Activated CD8-positive, alpha-beta memory T cell treated with anti-CD3 and anti-CD28 coated beads, Interleukin-2, amount 10 ng/mL, durations not matched to agents 7 days and 5 days (primary cell): ENCODE data around the gene GPR155. TPM values are rescaled to one million over a fixed set of nuclear protein-coding genes. Genes with fewer than 3 reads are reported as not detected.
"Not testable (repeated sequence)": the region's sequence is repeated elsewhere in the genome, so short reads cannot be mapped to it uniquely, and the experiment has no call there.

Experiments
- ATAC-seq: fragments of 150-1000 bp; cut with Tn5 transposase; one replicate; pipeline ENCODE4 v1.10.0; 2021; ENCODE audit warnings: moderate library complexity
- CTCF ChIA-PET: fragments of 350-600 bp; sonication (Branson Sonifier 250); formaldehyde crosslinking; loops from one replicate; lab custom pipeline; 2021; ENCODE audit warnings: antibody characterized with exemption; lab: Charles Lee
- DNase-seq: peaks from one replicate; pipeline ENCODE4 v3.0.0-alpha.2; 2020
- H3K27ac Mint-ChIP-seq: one replicate; pipeline ENCODE4 v1.8.0; 2021; ENCODE audit warnings: mild to moderate bottlenecking, mixed read lengths
- H3K27me3 Mint-ChIP-seq: one replicate; pipeline ENCODE4 v1.8.0; 2021; ENCODE audit warnings: mixed read lengths
- H3K36me3 Mint-ChIP-seq: one replicate; pipeline ENCODE4 v1.8.0; 2021; ENCODE audit warnings: mild to moderate bottlenecking, mixed read lengths
- H3K4me1 Mint-ChIP-seq: one replicate; pipeline ENCODE4 v1.8.0; 2021; ENCODE audit warnings: mixed read lengths
- H3K4me3 Mint-ChIP-seq: one replicate; pipeline ENCODE4 v1.8.0; 2021; ENCODE audit warnings: mild to moderate bottlenecking, moderate library complexity, mixed read lengths
- H3K9me3 Mint-ChIP-seq: one replicate; pipeline ENCODE4 v1.8.0; 2022; ENCODE audit warnings: low read depth, mixed read lengths
- total RNA-seq, 2 experiments: library from RNA; stranded (reverse); gene quantifications; one replicate each; pipeline ENCODE4 v1.2.3, GENCODE V29; 2021

The GPR155 gene
- total RNA-seq, 2 experiments from 2014 or later, result 7.1 to 13.5 TPM

- ATAC-seq (no peak), DNase-seq (no peak)
- CTCF ChIA-PET, result interaction anchor here (1.2 kb wide), 1 partner anchor 294 kb away, joined by 3 read pairs; no protein-coding TSS in a partner anchor
- H3K9me3 Mint-ChIP-seq, result no peaks in the 10 kb centered on the region
- peaks cover 3% of the 10 kb centered on the region for H3K4me1 Mint-ChIP-seq
- no peak overlapping the region for H3K4me3 Mint-ChIP-seq
- peaks cover 14% of the 10 kb centered on the region for H3K36me3 Mint-ChIP-seq
- H3K27ac Mint-ChIP-seq, result no peak overlapping the region
- H3K27me3 Mint-ChIP-seq, result no peaks in the 10 kb centered on the region
Measured at GRCh38 chr2:174403628-174404027, 83.2 kb downstream of the GPR155 start.

- Mint-ChIP-seq H3K27ac (no peak overlapping the region), H3K9me3 (no peaks in the 10 kb centered on the region), H3K4me1 (peaks cover 14% of the 10 kb centered on the region), H3K36me3 (peaks cover 14% of the 10 kb centered on the region), H3K27me3 (no peaks in the 10 kb centered on the region), H3K4me3 (no peak overlapping the region)
- ATAC-seq (no peak), DNase-seq (no peak)
- CTCF ChIA-PET, result no interaction called here
Measured at GRCh38 chr2:174400853-174401252, 86.0 kb downstream of the GPR155 start.

GRCh38 chr2:174399171-174399570 is 87.7 kb downstream of the GPR155 start:
- Mint-ChIP-seq H3K9me3 (no peaks in the 10 kb centered on the region), H3K4me3 (no peak overlapping the region), H3K36me3 (peaks cover 14% of the 10 kb centered on the region), H3K27me3 (no peaks in the 10 kb centered on the region), H3K27ac (no peak overlapping the region), H3K4me1 (peaks cover 26% of the 10 kb centered on the region)
- no peak for DNase-seq
- CTCF ChIA-PET, result interaction anchor here (0.8 kb wide), 1 partner anchor 157 kb away, joined by 3 read pairs; no protein-coding TSS in a partner anchor
- ATAC-seq, result no peak

- Mint-ChIP-seq H3K4me1 (peaks cover 34% of the 10 kb centered on the region), H3K27me3 (no peaks in the 10 kb centered on the region), H3K36me3 (peaks cover 13% of the 10 kb centered on the region), H3K27ac (no peak overlapping the region), H3K9me3 (no peaks in the 10 kb centered on the region), H3K4me3 (no peak overlapping the region)
- DNase-seq (no peak), ATAC-seq (no peak)
- CTCF ChIA-PET, result no interaction called here
Measured at GRCh38 chr2:174397773-174398172, 89.1 kb downstream of the GPR155 start.

GRCh38 chr2:174395969-174396630 is 90.7 kb downstream of the GPR155 start:
- DNase-seq (peak; percentile 43), ATAC-seq (peak; percentile 25)
- H3K9me3 Mint-ChIP-seq, result no peaks in the 10 kb centered on the region
- no peaks in the 10 kb centered on the region for H3K27me3 Mint-ChIP-seq
- CTCF ChIA-PET, result interaction anchor here (1.0 to 1.4 kb wide), 5 partner anchors 10 to 67 kb away, joined by 3 to 4 read pairs (median 4); no protein-coding TSS in a partner anchor
- H3K4me3 Mint-ChIP-seq, result peak overlapping the region; percentile 96
- peaks cover 41% of the 10 kb centered on the region for H3K4me1 Mint-ChIP-seq
- peaks cover 14% of the 10 kb centered on the region for H3K36me3 Mint-ChIP-seq
- H3K27ac Mint-ChIP-seq, result peak overlapping the region; percentile 97

GRCh38 chr2:174395284-174395968 is 91.4 kb downstream of the GPR155 start, which contains the start of gene SCRN3:
TSS of gene SCRN3 (plus strand) at chr2:174395730. CDS start at chr2:174398284, 2,554 bp downstream.
- H3K4me3 Mint-ChIP-seq, result peak within 1 kb of the TSS; percentile 96
- CTCF ChIA-PET, result interaction anchor here (1.0 to 1.4 kb wide), 6 partner anchors 9 to 68 kb away, joined by 3 to 4 read pairs (median 4); no protein-coding TSS in a partner anchor
- H3K4me1 Mint-ChIP-seq, result peaks cover 41% of the 10 kb centered on the region
- H3K27me3 Mint-ChIP-seq, result no peaks in the 10 kb centered on the region
- H3K36me3 Mint-ChIP-seq, result peaks cover 17% of the 10 kb centered on the region
- ATAC-seq (peak; percentile 97), DNase-seq (peak; percentile 88)
- peak within 1 kb of the TSS; percentile 97 for H3K27ac Mint-ChIP-seq
- H3K9me3 Mint-ChIP-seq, result no peaks in the 10 kb centered on the region

GRCh38 chr2:174392706-174393105 is 94.1 kb downstream of the GPR155 start:
- peaks cover 36% of the 10 kb centered on the region for H3K4me1 Mint-ChIP-seq
- ATAC-seq (no peak), DNase-seq (no peak)
- H3K4me3 Mint-ChIP-seq, result no peak overlapping the region
- H3K27ac Mint-ChIP-seq, result peak overlapping the region; percentile 5
- peaks cover 33% of the 10 kb centered on the region for H3K36me3 Mint-ChIP-seq
- CTCF ChIA-PET, result no interaction called here
- H3K27me3 Mint-ChIP-seq, result no peaks in the 10 kb centered on the region
- no peaks in the 10 kb centered on the region for H3K9me3 Mint-ChIP-seq

- H3K27me3 Mint-ChIP-seq, ATAC-seq, CTCF ChIA-PET, H3K4me3 Mint-ChIP-seq, DNase-seq, H3K9me3 Mint-ChIP-seq, H3K27ac Mint-ChIP-seq: not testable (repeated sequence)
- H3K4me1 Mint-ChIP-seq, result peaks cover 25% of the 10 kb centered on the region
- peaks cover 43% of the 10 kb centered on the region for H3K36me3 Mint-ChIP-seq
Measured at GRCh38 chr2:174390303-174390702, 96.5 kb downstream of the GPR155 start.

GRCh38 chr2:174389542-174389941 is 97.3 kb downstream of the GPR155 start:
- no peaks in the 10 kb centered on the region for H3K27me3 Mint-ChIP-seq
- CTCF ChIA-PET, result no interaction called here
- no peak for DNase-seq
- no peak overlapping the region for H3K4me3 Mint-ChIP-seq
- no peak for ATAC-seq
- no peaks in the 10 kb centered on the region for H3K9me3 Mint-ChIP-seq
- peaks cover 43% of the 10 kb centered on the region for H3K36me3 Mint-ChIP-seq
- H3K4me1 Mint-ChIP-seq, result peaks cover 19% of the 10 kb centered on the region
- no peak overlapping the region for H3K27ac Mint-ChIP-seq

GRCh38 chr2:174388706-174389105 is 98.1 kb downstream of the GPR155 start:
- CTCF ChIA-PET, H3K27me3 Mint-ChIP-seq, H3K9me3 Mint-ChIP-seq, H3K27ac Mint-ChIP-seq, ATAC-seq, H3K4me3 Mint-ChIP-seq, DNase-seq: not testable (repeated sequence)
- Mint-ChIP-seq H3K4me1 (peaks cover 15% of the 10 kb centered on the region), H3K36me3 (peaks cover 48% of the 10 kb centered on the region)

GRCh38 chr2:174385201-174385600 is 101.6 kb downstream of the GPR155 start:
- CTCF ChIA-PET, result interaction anchor here (0.8 kb wide), 1 partner anchor 9 kb away, joined by 3 read pairs; no protein-coding TSS in a partner anchor
- Mint-ChIP-seq H3K9me3 (no peaks in the 10 kb centered on the region), H3K36me3 (peaks cover 32% of the 10 kb centered on the region), H3K27me3 (no peaks in the 10 kb centered on the region), H3K4me1 (peaks cover 3% of the 10 kb centered on the region), H3K4me3 (no peak overlapping the region), H3K27ac (no peak overlapping the region)
- no peak for ATAC-seq
- no peak for DNase-seq

- no peaks in the 10 kb centered on the region for H3K9me3 Mint-ChIP-seq
- no peak overlapping the region for H3K27ac Mint-ChIP-seq
- no peaks in the 10 kb centered on the region for H3K27me3 Mint-ChIP-seq
- peaks cover 3% of the 10 kb centered on the region for H3K4me1 Mint-ChIP-seq
- CTCF ChIA-PET, result no interaction called here
- no peak overlapping the region for H3K4me3 Mint-ChIP-seq
- DNase-seq, result no peak
- H3K36me3 Mint-ChIP-seq, result peaks cover 19% of the 10 kb centered on the region
- no peak for ATAC-seq
Measured at GRCh38 chr2:174383796-174384195, 103.0 kb downstream of the GPR155 start.
